Measurements from ENCODE around the gene TMEM212. TPM values are rescaled to one million over a fixed set of nuclear protein-coding genes. Genes with fewer than 3 reads are reported as not detected.

TMEM212 gene
- total and polyA plus RNA-seq, 2 of the 13 experiments (the other 11 are each of a cell fraction or from before 2014, with no cell fraction given) = not detected

DNA sequence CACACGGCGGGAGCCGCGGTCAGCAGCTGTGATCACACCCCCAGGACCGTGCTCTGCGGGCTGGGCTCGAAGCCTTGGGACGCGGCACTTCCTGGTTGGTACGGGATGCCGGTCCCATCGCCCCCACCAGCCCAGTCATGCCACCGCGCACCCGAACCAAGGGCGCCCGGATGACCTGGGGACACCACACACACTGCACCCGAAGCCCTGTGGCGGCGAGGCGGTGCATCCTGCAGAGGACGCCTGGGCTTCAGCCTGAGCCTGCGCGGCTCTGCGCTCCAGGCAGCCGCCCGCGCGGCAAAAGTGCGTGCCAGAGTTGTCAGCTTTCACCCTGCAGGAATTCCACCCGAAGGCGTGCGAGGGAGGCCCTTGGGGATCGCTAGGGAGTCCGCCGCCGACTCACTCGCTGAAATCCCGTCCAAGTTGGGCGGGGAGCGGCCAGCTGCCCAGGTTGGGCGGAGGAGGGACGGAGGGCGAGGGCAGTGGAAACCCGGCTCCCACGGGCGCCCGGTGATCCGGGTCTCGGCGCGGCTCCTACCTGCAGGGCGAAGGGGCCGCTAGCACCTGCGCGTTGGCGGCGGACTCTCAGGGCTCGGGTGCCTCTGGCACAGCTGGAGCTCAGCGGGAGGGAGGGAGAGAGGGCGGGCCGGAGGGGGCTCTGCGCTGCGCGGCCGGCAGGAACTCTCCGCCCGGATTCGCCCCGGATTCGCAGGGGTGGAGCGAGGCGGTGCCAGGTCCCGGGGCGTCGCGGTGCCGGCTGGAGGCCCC is 33.1 kb upstream of the TMEM212 start, which contains the start of gene PLD1 (continued):
- TF ChIP-seq, protein P1, sequence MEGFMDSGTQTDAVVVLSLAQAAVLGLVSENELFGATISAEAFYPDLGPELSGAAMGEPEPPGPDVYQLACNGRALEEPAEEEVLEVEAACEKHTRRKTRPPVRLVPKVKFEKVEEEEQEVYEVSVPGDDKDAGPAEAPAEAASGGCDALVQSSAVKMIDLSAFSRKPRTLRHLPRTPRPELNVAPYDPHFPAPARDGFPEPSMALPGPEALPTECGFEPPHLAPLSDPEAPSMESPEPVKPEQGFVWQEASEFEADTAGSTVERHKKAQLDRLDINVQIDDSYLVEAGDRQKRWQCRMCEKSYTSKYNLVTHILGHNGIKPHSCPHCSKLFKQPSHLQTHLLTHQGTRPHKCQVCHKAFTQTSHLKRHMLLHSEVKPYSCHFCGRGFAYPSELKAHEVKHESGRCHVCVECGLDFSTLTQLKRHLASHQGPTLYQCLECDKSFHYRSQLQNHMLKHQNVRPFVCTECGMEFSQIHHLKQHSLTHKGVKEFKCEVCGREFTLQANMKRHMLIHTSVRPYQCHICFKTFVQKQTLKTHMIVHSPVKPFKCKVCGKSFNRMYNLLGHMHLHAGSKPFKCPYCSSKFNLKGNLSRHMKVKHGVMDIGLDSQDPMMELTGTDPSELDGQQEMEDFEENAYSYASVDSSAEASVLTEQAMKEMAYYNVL (CRISPR knock-in tag; IDR thresholded peaks at IDR 0.05; ENCODE audit: borderline replicate concordance) = peak; percentile 78
- TF ChIP-seq ZNF30 (CRISPR knock-in tag; IDR thresholded peaks at IDR 0.05) (peak; percentile 96), ZNF124 (CRISPR knock-in tag; IDR thresholded peaks at IDR 0.05) (no peak), ZNF101 (CRISPR knock-in tag; IDR thresholded peaks at IDR 0.05; ENCODE audit: borderline replicate concordance, low read depth) (no peak), MEIS1 (CRISPR knock-in tag; IDR thresholded peaks at IDR 0.05; ENCODE audit: borderline replicate concordance) (peak; percentile 92; the same call in 1 of the 2 replicates), ZBTB20 (CRISPR knock-in tag; IDR thresholded peaks at IDR 0.05; ENCODE audit: borderline replicate concordance, low read depth) (peak; percentile 77; the same call in 1 of the 2 replicates), TARDBP (CRISPR knock-in tag; IDR thresholded peaks at IDR 0.05) (peak; percentile 41; the same call in 1 of the 2 replicates)
- TF ChIP-seq, protein P2, sequence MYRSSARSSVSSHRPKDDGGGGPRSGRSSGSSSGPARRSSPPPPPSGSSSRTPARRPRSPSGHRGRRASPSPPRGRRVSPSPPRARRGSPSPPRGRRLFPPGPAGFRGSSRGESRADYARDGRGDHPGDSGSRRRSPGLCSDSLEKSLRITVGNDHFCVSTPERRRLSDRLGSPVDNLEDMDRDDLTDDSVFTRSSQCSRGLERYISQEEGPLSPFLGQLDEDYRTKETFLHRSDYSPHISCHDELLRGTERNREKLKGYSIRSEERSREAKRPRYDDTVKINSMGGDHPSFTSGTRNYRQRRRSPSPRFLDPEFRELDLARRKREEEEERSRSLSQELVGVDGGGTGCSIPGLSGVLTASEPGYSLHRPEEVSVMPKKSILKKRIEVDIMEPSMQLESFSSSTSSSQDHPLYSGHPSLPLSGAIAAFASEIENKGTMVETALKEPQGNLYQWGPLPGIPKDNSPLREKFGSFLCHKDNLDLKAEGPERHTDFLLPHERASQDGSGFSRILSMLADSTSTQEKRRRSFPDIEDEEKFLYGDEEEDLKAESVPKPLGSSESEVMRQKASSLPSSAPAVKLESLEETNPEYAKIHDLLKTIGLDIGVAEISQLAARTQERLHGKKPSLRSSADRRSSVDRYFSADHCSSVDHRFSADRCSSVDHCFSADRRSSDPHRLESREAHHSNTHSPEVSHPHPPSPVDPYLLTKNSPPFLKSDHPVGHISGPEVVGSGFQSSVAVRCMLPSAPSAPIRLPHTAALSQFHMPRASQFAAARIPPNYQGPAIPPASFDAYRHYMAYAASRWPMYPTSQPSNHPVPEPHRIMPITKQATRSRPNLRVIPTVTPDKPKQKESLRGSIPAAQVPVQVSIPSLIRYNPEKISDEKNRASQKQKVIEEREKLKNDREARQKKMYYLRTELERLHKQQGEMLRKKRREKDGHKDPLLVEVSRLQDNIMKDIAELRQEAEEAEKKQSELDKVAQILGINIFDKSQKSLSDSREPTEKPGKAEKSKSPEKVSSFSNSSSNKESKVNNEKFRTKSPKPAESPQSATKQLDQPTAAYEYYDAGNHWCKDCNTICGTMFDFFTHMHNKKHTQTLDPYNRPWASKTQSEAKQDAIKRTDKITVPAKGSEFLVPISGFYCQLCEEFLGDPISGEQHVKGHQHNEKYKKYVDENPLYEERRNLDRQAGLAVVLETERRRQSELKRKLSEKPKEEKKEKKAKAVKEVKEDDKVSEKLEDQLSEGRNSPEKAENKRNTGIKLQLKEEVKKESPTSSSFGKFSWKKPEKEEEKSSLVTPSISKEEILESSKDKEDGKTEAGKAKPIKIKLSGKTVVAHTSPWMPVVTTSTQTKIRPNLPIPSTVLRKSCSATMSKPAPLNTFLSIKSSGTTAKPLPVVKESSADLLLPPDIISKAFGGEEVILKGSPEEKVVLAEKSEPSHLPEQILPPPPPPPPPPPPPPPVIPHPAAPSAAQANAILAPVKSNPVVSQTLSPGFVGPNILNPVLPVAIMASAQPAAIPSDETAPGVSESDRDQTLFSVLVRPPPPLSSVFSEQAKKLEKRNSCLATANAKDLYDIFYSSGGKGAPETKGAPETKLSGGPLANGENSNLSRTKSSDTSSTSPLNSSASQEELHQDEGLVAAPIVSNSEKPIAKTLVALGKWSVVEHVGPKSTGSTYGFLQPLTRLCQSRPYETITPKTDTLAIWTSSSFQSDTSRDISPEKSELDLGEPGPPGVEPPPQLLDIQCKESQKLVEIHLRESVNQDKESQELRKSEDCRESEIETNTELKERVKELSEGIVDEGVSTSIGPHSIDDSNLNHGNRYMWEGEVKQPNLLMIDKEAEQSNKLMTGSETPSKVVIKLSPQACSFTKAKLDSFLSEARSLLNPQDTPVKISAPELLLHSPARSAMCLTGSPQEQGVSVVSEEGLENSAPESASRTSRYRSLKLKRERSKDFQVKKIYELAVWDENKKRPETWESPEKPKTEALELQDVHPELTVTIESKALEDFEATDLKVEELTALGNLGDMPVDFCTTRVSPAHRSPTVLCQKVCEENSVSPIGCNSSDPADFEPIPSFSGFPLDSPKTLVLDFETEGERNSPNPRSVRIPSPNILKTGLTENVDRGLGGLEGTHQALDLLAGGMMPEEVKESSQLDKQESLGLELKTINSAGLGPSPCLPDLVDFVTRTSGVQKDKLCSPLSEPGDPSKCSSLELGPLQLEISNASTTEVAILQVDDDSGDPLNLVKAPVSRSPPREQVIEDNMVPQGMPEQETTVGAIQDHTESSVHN (CRISPR knock-in tag; IDR thresholded peaks at IDR 0.05) = no peak; the same call in 1 of the 2 replicates
- TF ChIP-seq, protein P3, sequence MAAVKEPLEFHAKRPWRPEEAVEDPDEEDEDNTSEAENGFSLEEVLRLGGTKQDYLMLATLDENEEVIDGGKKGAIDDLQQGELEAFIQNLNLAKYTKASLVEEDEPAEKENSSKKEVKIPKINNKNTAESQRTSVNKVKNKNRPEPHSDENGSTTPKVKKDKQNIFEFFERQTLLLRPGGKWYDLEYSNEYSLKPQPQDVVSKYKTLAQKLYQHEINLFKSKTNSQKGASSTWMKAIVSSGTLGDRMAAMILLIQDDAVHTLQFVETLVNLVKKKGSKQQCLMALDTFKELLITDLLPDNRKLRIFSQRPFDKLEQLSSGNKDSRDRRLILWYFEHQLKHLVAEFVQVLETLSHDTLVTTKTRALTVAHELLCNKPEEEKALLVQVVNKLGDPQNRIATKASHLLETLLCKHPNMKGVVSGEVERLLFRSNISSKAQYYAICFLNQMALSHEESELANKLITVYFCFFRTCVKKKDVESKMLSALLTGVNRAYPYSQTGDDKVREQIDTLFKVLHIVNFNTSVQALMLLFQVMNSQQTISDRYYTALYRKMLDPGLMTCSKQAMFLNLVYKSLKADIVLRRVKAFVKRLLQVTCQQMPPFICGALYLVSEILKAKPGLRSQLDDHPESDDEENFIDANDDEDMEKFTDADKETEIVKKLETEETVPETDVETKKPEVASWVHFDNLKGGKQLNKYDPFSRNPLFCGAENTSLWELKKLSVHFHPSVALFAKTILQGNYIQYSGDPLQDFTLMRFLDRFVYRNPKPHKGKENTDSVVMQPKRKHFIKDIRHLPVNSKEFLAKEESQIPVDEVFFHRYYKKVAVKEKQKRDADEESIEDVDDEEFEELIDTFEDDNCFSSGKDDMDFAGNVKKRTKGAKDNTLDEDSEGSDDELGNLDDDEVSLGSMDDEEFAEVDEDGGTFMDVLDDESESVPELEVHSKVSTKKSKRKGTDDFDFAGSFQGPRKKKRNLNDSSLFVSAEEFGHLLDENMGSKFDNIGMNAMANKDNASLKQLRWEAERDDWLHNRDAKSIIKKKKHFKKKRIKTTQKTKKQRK (IDR thresholded peaks at IDR 0.05; ENCODE audit: low read length) = no peak
- TF ChIP-seq, protein P4, sequence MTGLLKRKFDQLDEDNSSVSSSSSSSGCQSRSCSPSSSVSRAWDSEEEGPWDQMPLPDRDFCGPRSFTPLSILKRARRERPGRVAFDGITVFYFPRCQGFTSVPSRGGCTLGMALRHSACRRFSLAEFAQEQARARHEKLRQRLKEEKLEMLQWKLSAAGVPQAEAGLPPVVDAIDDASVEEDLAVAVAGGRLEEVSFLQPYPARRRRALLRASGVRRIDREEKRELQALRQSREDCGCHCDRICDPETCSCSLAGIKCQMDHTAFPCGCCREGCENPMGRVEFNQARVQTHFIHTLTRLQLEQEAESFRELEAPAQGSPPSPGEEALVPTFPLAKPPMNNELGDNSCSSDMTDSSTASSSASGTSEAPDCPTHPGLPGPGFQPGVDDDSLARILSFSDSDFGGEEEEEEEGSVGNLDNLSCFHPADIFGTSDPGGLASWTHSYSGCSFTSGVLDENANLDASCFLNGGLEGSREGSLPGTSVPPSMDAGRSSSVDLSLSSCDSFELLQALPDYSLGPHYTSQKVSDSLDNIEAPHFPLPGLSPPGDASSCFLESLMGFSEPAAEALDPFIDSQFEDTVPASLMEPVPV (CRISPR knock-in tag; IDR thresholded peaks at IDR 0.05) = peak; percentile 74; the same call in 1 of the 2 replicates

Measured in HepG2 (cell line).